H1 (cell line): ENCODE results near the gene ZNF644. TPM values are rescaled to one million over a fixed set of nuclear protein-coding genes. Genes with fewer than 3 reads are reported as not detected.
"Not testable (repeated sequence)": the region's sequence is repeated elsewhere in the genome, so short reads cannot be mapped to it uniquely, and the experiment has no call there.

Experiments
- CTCF ChIA-PET: fragments of 300-600 bp; sonication (Branson Sonifier 250); formaldehyde crosslinking; loops from one replicate; lab custom pipeline; 2021; ENCODE audit not compliant: partially characterized antibody; lab: Charles Lee
- POLR2A ChIA-PET: fragments of 300-600 bp; sonication (Branson Sonifier 250); formaldehyde crosslinking; loops from one replicate; lab custom pipeline; 2021; ENCODE audit warnings: inconsistent platforms; ENCODE audit not compliant: partially characterized antibody; lab: Charles Lee
- DNase-seq, 2 experiments: peaks; one replicate each; pipeline versions ENCODE4 v3.0.0 to v3.0.0-alpha.2; 2010 to 2022; ENCODE audit warnings: low spot score in 2 of 2, low read depth in 1 of 2, mixed read lengths in 1 of 2
- FAIRE-seq: peaks from 2 replicates; lab custom pipeline; 2011; peaks lifted over from hg19 to GRCh38; lab: Jason Lieb, UNC
- H2AFZ ChIP-seq: 2 replicates; pipeline ENCODE4 v1.8.1; 2012; ENCODE audit warnings: low read length, inconsistent platforms
- H2AK5ac ChIP-seq: 2 replicates; pipeline ENCODE4 v1.6.1; 2013; ENCODE audit warnings: low read depth, low read length
- H2BK120ac ChIP-seq: replicated peaks from 2 replicates; pipeline ENCODE3; 2013; ENCODE audit warnings: low read depth, low read length, inconsistent platforms
- H2BK12ac ChIP-seq: 2 replicates; pipeline ENCODE4 v1.6.1; 2013; ENCODE audit warnings: low read depth, low read length
- H2BK15ac ChIP-seq: 2 replicates; pipeline ENCODE4 v1.6.1; 2013; ENCODE audit warnings: low read length
- H2BK20ac ChIP-seq: 2 replicates; pipeline ENCODE4 v1.6.1; 2013; ENCODE audit warnings: low read length
- H2BK5ac ChIP-seq: 2 replicates; pipeline ENCODE4 v1.6.1; 2013; ENCODE audit warnings: low read depth, low read length
- H3K14ac ChIP-seq: 2 replicates; pipeline ENCODE4 v1.6.1; 2013; ENCODE audit warnings: inconsistent platforms; ENCODE audit not compliant: insufficient read length
- H3K18ac ChIP-seq: 2 replicates; pipeline ENCODE4 v1.6.1; 2013; ENCODE audit warnings: low read length; ENCODE audit errors: extremely low read depth
- H3K23ac ChIP-seq: 2 replicates; pipeline ENCODE4 v1.6.1; 2013; ENCODE audit warnings: inconsistent platforms; ENCODE audit not compliant: insufficient read length
- H3K23me2 ChIP-seq: 2 replicates; pipeline ENCODE4 v1.6.1; 2013; ENCODE audit warnings: low read depth, low read length
- H3K27ac ChIP-seq: 2 replicates; pipeline ENCODE4 v1.6.1; 2011; ENCODE audit warnings: low read depth, low read length, inconsistent platforms
- H3K27me3 ChIP-seq, 4 experiments: replicated peaks in 1 of 4; 1 replicate in 1 of 4; 2 replicates in 3 of 4; pipeline versions ENCODE4 v1.6.1 to v1.8.1; 2011 to 2013; ENCODE audit warnings: low read length in 3 of 4, mild to moderate bottlenecking in 3 of 4, inconsistent platforms in 2 of 4, mixed read lengths in 2 of 4, moderate library complexity in 1 of 4; ENCODE audit not compliant: control insufficient read depth in 3 of 4, insufficient read depth in 3 of 4; ENCODE audit errors: extremely low read depth in 1 of 4
- H3K36me3 ChIP-seq, 4 experiments: 2 replicates each; pipeline versions ENCODE4 v1.6.1 to v1.8.1; 2011 to 2013; ENCODE audit warnings: mild to moderate bottlenecking in 4 of 4, low read length in 3 of 4, moderate library complexity in 2 of 4, control low read depth in 1 of 4, inconsistent platforms in 1 of 4; ENCODE audit not compliant: insufficient read depth in 4 of 4, control insufficient read depth in 2 of 4
- H3K4ac ChIP-seq: replicated peaks from 2 replicates; pipeline ENCODE3; 2013; ENCODE audit warnings: low read length, low read depth, mixed read lengths, inconsistent platforms; ENCODE audit not compliant: insufficient read length
- H3K4me1 ChIP-seq, 4 experiments: replicated peaks in 1 of 4; 1 replicate in 1 of 4; 2 replicates in 3 of 4; pipeline versions ENCODE4 v1.6.1 to v1.8.1; 2011 to 2013; ENCODE audit warnings: low read length in 3 of 4, inconsistent platforms in 2 of 4, mixed read lengths in 1 of 4; ENCODE audit not compliant: insufficient read depth in 4 of 4, control insufficient read depth in 3 of 4
- H3K4me2 ChIP-seq, 2 experiments: 2 replicates each; pipeline versions ENCODE4 v1.6.1 to v1.8.1; 2011 to 2013; ENCODE audit warnings: low read depth in 2 of 2, low read length in 2 of 2, control low read depth in 1 of 2, inconsistent platforms in 1 of 2, mild to moderate bottlenecking in 1 of 2; ENCODE audit not compliant: insufficient read depth in 1 of 2
- H3K4me3 ChIP-seq, 4 experiments: fragments of 200-600, 300-600 bp in 1 of 4; sonication (generic), shearing (Covaris generic), sonication (Bioruptor Twin) in 1 of 4; 2 replicates each; pipeline versions ENCODE4 v1.5.1 to v1.8.1; 2011 to 2016; ENCODE audit warnings: low read length in 4 of 4, low read depth in 3 of 4, control low read depth in 2 of 4, inconsistent platforms in 2 of 4, mild to moderate bottlenecking in 2 of 4, mixed read lengths in 1 of 4, moderate library complexity in 1 of 4; ENCODE audit not compliant: insufficient read depth in 2 of 4; ENCODE audit errors: extremely low read depth in 1 of 4
- H3K56ac ChIP-seq: replicated peaks from 2 replicates; pipeline ENCODE3; 2013; ENCODE audit warnings: low read depth, mild to moderate bottlenecking, mixed read lengths, low read length, inconsistent platforms; ENCODE audit not compliant: insufficient read length
- H3K79me1 ChIP-seq: 2 replicates; pipeline ENCODE4 v1.6.1; 2013; ENCODE audit warnings: low read depth, low read length, control low read depth
- H3K79me2 ChIP-seq, 2 experiments: 2 replicates each; pipeline versions ENCODE4 v1.6.1 to v1.8.1; 2012 to 2013; ENCODE audit warnings: low read length in 2 of 2, mild to moderate bottlenecking in 2 of 2, inconsistent platforms in 1 of 2; ENCODE audit not compliant: insufficient read depth in 2 of 2, control insufficient read depth in 1 of 2
- H3K9ac ChIP-seq, 4 experiments: replicated peaks in 1 of 4; 1 replicate in 1 of 4; 2 replicates in 3 of 4; pipeline versions ENCODE4 v1.6.1 to v1.8.1; 2011 to 2013; ENCODE audit warnings: low read depth in 3 of 4, low read length in 3 of 4, control low read depth in 2 of 4, mild to moderate bottlenecking in 2 of 4, moderate library complexity in 2 of 4, inconsistent platforms in 1 of 4; ENCODE audit errors: extremely low read depth in 1 of 4
- H3K9me3 ChIP-seq, 2 experiments: 2 replicates each; pipeline versions ENCODE4 v1.6.1 to v1.8.1; 2012 to 2013; ENCODE audit warnings: mild to moderate bottlenecking in 2 of 2, moderate library complexity in 2 of 2, control low read depth in 1 of 2, inconsistent platforms in 1 of 2, low read depth in 1 of 2, low read length in 1 of 2, mixed read lengths in 1 of 2; ENCODE audit not compliant: insufficient read depth in 2 of 2
- H4K20me1 ChIP-seq, 2 experiments: replicated peaks in 1 of 2; 2 replicates each; pipeline versions ENCODE3 to v1.8.1; 2011 to 2013; ENCODE audit warnings: inconsistent platforms in 2 of 2, low read length in 2 of 2, mild to moderate bottlenecking in 1 of 2; ENCODE audit not compliant: insufficient read depth in 2 of 2, control insufficient read depth in 1 of 2
- H4K5ac ChIP-seq: 2 replicates; pipeline ENCODE4 v1.6.1; 2013; ENCODE audit warnings: low read length, low read depth, mixed read lengths, inconsistent platforms; ENCODE audit not compliant: insufficient read length
- H4K8ac ChIP-seq: 2 replicates; pipeline ENCODE4 v1.8.0; 2013; ENCODE audit warnings: mild to moderate bottlenecking, moderate library complexity, low read length, inconsistent platforms; ENCODE audit not compliant: insufficient read depth; ENCODE audit errors: extremely low read depth
- H4K91ac ChIP-seq: replicated peaks from 2 replicates; pipeline ENCODE3; 2013; ENCODE audit warnings: low read length, mixed read lengths, inconsistent platforms; ENCODE audit not compliant: insufficient read length
- WGBS, 2 experiments: shearing (Covaris generic) in 1 of 2; methylation state at CpG; one replicate each; pipeline versions ENCODE4 v1.1.6 to v1.1.7; 2013 to 2015; ENCODE audit warnings: low lambda C conversion rate in 2 of 2, mixed read lengths in 2 of 2, inconsistent platforms in 1 of 2, low coverage in 1 of 2, missing lambda C conversion rate in 1 of 2; ENCODE audit not compliant: insufficient replicate concordance in 2 of 2, insufficient coverage in 1 of 2, insufficient read length in 1 of 2; ENCODE audit errors: extremely low coverage in 1 of 2, missing lambda C conversion rate in 1 of 2; 5-methylcytosine and 5-hydroxymethylcytosine counted together
- polyA plus RNA-seq, 7 experiments: library from polyadenylated mRNA; depleted of rRNA in 3 of 7; stranded (reverse) in 5 of 7; unstranded in 2 of 7; fragments of >200 nt in 5 of 7; fragments of 200-250 nt in 2 of 7; gene quantifications; 1 replicate in 5 of 7; 2 replicates in 1 of 7; 4 replicates in 1 of 7; pipeline versions ENCODE4 v1.2.1 to v1.2.3, GENCODE V29; 2011 to 2013; ENCODE audit warnings: missing spikeins in 2 of 7, mixed read lengths in 2 of 7
- total RNA-seq: library from RNA; stranded (reverse); fragmentation: NEBNext Ultra II Directional; extraction: Animal tissue kit (Norgen Biotek cat#: 25700); gene quantifications from 2 replicates; pipeline ENCODE4 v1.2.1, GENCODE V29; 2021

The ZNF644 gene
- total and polyA plus RNA-seq, 2 of the 8 experiments (the other 6 are each of a cell fraction or from before 2014, with no cell fraction given) = 14.5 to 93.5 TPM

GRCh38 chr1:90892196-90892595 is 129.6 kb downstream of the ZNF644 start:
- H3K23me2 ChIP-seq, H3K79me1 ChIP-seq, H3K23ac ChIP-seq, H2BK15ac ChIP-seq, H2BK20ac ChIP-seq, H3K4me1 ChIP-seq, H3K4ac ChIP-seq, H3K14ac ChIP-seq, H4K8ac ChIP-seq, FAIRE-seq, H3K36me3 ChIP-seq, H2BK120ac ChIP-seq, H2BK5ac ChIP-seq, H2BK12ac ChIP-seq, H4K20me1 ChIP-seq, H3K9me3 ChIP-seq, H3K27ac ChIP-seq, H3K4me2 ChIP-seq, H3K79me2 ChIP-seq, H2AK5ac ChIP-seq, CTCF ChIA-PET, H3K27me3 ChIP-seq, H3K4me3 ChIP-seq, H2AFZ ChIP-seq, H4K91ac ChIP-seq, H3K18ac ChIP-seq, H3K9ac ChIP-seq, H3K56ac ChIP-seq, H4K5ac ChIP-seq, DNase-seq: not testable (repeated sequence)
- WGBS, 2 experiments = 89% methylated on average over 10 of the region's 20 CpGs; no CpG with 5 or more reads in 1 of the 2 experiments
- POLR2A ChIA-PET = interaction anchor here (0.7 kb wide), 1 partner anchor 35 kb away, joined by 3 read pairs; no protein-coding TSS in a partner anchor

GRCh38 chr1:90891756-90892155 is 130.1 kb downstream of the ZNF644 start:
- H3K79me2 ChIP-seq, H3K9me3 ChIP-seq, H3K36me3 ChIP-seq, H3K79me1 ChIP-seq, H3K18ac ChIP-seq, H3K27me3 ChIP-seq, H2BK15ac ChIP-seq, H2BK5ac ChIP-seq, H4K8ac ChIP-seq, H2BK120ac ChIP-seq, H3K4me1 ChIP-seq, H2AFZ ChIP-seq, H2AK5ac ChIP-seq, H3K56ac ChIP-seq, H3K14ac ChIP-seq, FAIRE-seq, H3K4ac ChIP-seq, H3K27ac ChIP-seq, H3K23me2 ChIP-seq, H4K91ac ChIP-seq, H2BK12ac ChIP-seq, H2BK20ac ChIP-seq, H4K20me1 ChIP-seq, H3K23ac ChIP-seq, H3K4me3 ChIP-seq, H3K9ac ChIP-seq, DNase-seq, CTCF ChIA-PET, H4K5ac ChIP-seq, H3K4me2 ChIP-seq, POLR2A ChIA-PET: not testable (repeated sequence)
- WGBS, 2 experiments = 83% methylated on average over 3 of the region's 28 CpGs; no CpG with 5 or more reads in 1 of the 2 experiments
